ENCODE measurements around the gene ATXN7. TPM values are rescaled to one million over a fixed set of nuclear protein-coding genes. Genes with fewer than 3 reads are reported as not detected.

ATXN7 gene
- total RNA-seq, 1 donor from 2014 or later = 13.2 TPM

DNA sequence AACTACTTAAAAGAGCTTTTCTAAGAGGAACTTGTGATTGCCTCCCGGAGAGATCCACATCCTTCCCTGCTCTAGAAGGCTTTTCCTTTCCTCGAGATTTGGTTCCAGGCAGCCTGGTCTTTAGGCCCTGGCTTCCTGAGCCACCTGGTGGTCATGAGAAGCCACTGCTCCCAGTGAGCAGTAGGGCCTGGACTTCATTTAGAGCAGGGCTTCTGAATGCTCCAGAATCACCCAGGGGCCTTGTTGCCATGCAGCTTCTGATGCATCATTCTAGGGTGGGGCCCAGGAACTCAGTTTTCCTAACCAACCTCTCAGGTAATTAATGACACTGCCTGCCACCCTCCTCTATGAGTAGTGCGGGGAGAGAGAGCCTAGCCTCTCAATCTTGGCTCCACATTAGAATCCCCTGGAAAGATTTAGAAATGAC is 130.0 kb downstream of the ATXN7 start:
- intact Hi-C loops (cut with DNase I) = loop anchor here (2.0 to 5.0 kb wide), 4 partner anchors 31 to 641 kb away; partner anchors contain the start of genes ATXN7, SCAANT1 and THOC7
- TF ChIP-seq, protein P1, sequence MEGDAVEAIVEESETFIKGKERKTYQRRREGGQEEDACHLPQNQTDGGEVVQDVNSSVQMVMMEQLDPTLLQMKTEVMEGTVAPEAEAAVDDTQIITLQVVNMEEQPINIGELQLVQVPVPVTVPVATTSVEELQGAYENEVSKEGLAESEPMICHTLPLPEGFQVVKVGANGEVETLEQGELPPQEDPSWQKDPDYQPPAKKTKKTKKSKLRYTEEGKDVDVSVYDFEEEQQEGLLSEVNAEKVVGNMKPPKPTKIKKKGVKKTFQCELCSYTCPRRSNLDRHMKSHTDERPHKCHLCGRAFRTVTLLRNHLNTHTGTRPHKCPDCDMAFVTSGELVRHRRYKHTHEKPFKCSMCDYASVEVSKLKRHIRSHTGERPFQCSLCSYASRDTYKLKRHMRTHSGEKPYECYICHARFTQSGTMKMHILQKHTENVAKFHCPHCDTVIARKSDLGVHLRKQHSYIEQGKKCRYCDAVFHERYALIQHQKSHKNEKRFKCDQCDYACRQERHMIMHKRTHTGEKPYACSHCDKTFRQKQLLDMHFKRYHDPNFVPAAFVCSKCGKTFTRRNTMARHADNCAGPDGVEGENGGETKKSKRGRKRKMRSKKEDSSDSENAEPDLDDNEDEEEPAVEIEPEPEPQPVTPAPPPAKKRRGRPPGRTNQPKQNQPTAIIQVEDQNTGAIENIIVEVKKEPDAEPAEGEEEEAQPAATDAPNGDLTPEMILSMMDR (IDR thresholded peaks at IDR 0.05) = peak; percentile 80 to 94 (median 94)
- H3K36me3 ChIP-seq = peaks cover 63 to 66% of the 10 kb centered on the region in 2 donors

DNA sequence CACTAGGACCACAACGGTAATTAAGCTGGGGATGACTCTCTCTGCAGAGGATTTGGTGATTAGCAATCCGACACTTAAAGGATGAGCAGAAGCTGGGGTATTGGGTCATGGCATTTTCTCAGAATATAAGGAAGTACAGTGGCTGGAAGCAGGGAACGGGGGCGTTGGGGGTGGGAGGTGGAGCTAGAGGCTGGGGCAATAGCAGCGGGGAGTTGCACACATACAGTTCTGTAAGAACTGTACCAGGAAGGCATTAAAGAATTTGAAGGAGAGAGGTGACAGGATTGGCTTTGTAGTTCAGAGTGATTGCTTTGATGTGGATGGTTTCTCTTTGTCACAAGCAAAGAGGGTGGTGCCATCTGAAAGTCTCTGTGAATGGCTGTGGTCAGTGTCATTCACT is 131.4 kb downstream of the ATXN7 start:
- TF ChIP-seq, protein P1 (IDR thresholded peaks at IDR 0.05) = no peak
- Histone ChIP-seq H3K4me3 (no peak overlapping the region), H3K4me1 (no peaks in the 10 kb centered on the region), H3K27me3 (no peaks in the 10 kb centered on the region), H3K9me3 (no peaks in the 10 kb centered on the region), H3K27ac (no peak overlapping the region), H3K36me3 (peaks cover 58 to 65% of the 10 kb centered on the region in 2 donors)
- intact Hi-C loops (cut with DNase I) = no loop called here
- no peak for DNase-seq (ENCODE audit: low spot score in 2 of 2)

More for the DNA sequence above, 130.0 kb downstream of the ATXN7 start:
- no peak overlapping the region for H3K27ac ChIP-seq
- H3K27me3 ChIP-seq = no peaks in the 10 kb centered on the region
- no peaks in the 10 kb centered on the region for H3K9me3 ChIP-seq
- peak; percentile 17 to 77 for DNase-seq (ENCODE audit: low spot score in 2 of 2)
- no peak overlapping the region for H3K4me3 ChIP-seq
- H3K4me1 ChIP-seq = no peaks in the 10 kb centered on the region

DNA sequence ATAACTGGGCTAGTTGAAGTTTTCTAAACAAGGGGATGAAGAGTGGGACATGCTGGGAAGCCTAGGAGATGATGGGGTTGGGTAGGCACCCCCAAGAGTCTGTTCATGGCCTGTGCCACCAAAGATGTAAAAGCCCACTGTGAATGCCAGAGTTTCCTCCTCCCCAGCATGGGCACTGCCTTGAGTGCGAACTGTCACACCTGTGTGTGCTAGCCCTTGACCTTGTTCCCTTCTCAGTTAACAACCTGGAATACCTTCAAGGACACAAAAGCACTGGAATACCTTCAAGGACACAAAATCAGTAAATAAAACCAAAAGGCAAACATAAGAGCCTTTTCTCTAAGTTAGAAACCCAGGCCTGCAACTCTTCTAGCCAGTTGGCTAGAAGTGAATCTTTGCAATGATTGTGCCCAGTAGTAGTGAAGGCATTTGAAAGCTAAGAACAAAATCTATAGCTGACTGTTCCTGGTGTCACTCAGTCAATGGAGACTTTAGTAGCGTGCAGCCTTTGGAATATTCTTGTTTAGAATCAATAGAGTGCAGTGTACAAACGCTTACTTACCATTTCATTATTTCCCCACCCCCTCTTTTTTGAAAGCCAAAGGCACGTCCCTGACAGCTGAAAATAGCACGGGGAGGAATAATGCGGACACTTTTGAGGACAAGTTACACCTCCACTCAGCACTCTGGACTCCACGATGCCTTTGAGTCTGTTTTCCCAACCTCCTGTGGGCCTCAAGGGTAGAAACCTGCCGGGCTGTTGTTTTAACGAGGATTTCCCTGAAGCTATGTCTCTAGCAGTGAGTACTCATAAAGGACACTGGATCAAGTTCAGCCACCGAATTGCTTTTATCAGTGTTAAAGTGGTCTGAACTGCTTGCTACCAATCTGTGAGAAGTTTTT is 135.4 kb downstream of the ATXN7 start:
- H3K4me3 ChIP-seq = no peak overlapping the region
- H3K27me3 ChIP-seq = no peaks in the 10 kb centered on the region
- DNase-seq (ENCODE audit: low spot score in 2 of 2) = no peak
- no peak overlapping the region for H3K27ac ChIP-seq
- H3K9me3 ChIP-seq = no peaks in the 10 kb centered on the region
- intact Hi-C loops (cut with DNase I) = no loop called here
- no peaks in the 10 kb centered on the region for H3K4me1 ChIP-seq
- peaks cover 41 to 58% of the 10 kb centered on the region in 2 donors for H3K36me3 ChIP-seq
- TF ChIP-seq, protein P1 (IDR thresholded peaks at IDR 0.05) = no peak

DNA sequence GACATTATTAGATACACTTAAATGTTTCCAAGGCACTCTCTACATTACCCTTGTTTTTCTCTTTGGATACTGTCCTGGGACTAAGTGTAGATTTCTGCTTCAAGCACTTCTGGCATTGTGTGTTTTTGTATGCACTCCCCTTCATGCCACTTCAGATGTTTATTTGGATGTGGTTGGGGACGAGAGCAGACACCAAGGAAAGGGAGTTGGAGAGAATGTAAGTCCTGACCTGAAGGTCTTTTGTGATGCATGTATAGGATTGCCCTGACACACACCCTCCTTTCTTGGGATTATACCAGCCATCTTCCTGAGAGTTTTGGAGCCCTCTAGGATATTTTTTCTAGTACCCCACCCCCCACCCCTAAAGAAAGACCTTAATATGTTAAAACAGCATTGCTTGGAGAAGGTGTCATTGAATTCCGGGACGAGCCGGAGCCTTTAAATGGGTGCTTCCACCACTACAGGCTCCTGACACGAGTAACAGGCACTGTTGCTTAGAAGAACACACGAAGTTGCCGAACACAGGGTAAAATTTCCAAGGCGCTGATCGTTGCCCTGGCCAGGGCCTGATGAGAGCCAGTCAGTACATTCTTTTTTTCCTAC is 136.9 kb downstream of the ATXN7 start:
- intact Hi-C loops (cut with DNase I) = no loop called here
- Histone ChIP-seq H3K4me3 (no peak overlapping the region), H3K36me3 (peaks cover 38 to 57% of the 10 kb centered on the region in 2 donors), H3K4me1 (no peaks in the 10 kb centered on the region), H3K9me3 (no peaks in the 10 kb centered on the region), H3K27me3 (no peaks in the 10 kb centered on the region), H3K27ac (no peak overlapping the region)
- DNase-seq (ENCODE audit: low spot score in 2 of 2) = no peak
- TF ChIP-seq, protein P1 (IDR thresholded peaks at IDR 0.05) = no peak

DNA sequence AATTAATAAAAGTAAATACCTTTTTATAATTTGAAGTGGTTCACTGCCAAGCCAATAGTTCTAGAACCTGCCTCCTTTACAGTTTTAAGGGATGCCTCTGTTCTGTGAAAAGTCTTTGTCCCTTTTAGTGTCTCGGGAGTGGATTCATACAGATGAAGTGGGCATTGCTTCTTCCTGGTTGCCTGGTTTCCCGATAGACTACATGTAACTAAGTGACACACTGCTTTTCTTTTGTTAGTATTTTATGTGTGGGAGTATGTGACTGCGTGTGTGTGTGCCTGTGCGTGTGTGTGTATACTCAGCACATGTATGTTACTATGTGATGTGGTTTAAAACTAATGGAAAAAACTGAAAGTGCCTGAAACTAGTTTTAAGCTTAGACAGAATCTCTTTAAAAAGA is 138.6 kb downstream of the ATXN7 start:
- no peaks in the 10 kb centered on the region for H3K4me1 ChIP-seq
- no peak overlapping the region for H3K4me3 ChIP-seq
- H3K27me3 ChIP-seq = no peaks in the 10 kb centered on the region
- H3K27ac ChIP-seq = no peak overlapping the region
- peaks cover 22 to 58% of the 10 kb centered on the region in 2 donors for H3K36me3 ChIP-seq
- intact Hi-C loops (cut with DNase I) = no loop called here
- DNase-seq (ENCODE audit: low spot score in 2 of 2) = no peak
- H3K9me3 ChIP-seq = no peaks in the 10 kb centered on the region
- TF ChIP-seq, protein P1 (IDR thresholded peaks at IDR 0.05) = no peak

All from ascending aorta (tissue), 2 donors.